K562 (cell line): Measurements from ENCODE around the gene TMA16. TPM values are rescaled to one million over a fixed set of nuclear protein-coding genes. Genes with fewer than 3 reads are reported as not detected.

ENCODE experiments used
- MEF2D ChIP-seq: conservative IDR thresholded peaks from 2 replicates; pipeline ENCODE4 v1.6.1; 2016; ENCODE audit warnings: low read depth, missing genetic modification characterization, missing compliant biosample characterization
- SAFB ChIP-seq: fragments of 200-400 bp; formaldehyde crosslinking; IDR thresholded peaks from 2 replicates; pipeline ENCODE4 v1.6.1; 2017; ENCODE audit warnings: low read depth, low read length, borderline replicate concordance
- SAFB2 ChIP-seq: fragments of 200-400 bp; formaldehyde crosslinking; IDR thresholded peaks from 2 replicates; pipeline ENCODE4 v1.6.1; 2018; ENCODE audit warnings: borderline replicate concordance, low read length, low read depth, moderate library complexity; ENCODE audit not compliant: severe bottlenecking
- ZFP1 ChIP-seq: fragments of 450-650 bp; formaldehyde crosslinking; IDR thresholded peaks from 2 replicates; pipeline ENCODE4 v1.4.0; 2020; ENCODE audit warnings: mild to moderate bottlenecking, mixed read lengths
- ZNF717 ChIP-seq: fragments of 250-450 bp; sonication (Bioruptor Pico); IDR thresholded peaks from 2 replicates; pipeline ENCODE4 v1.5.0; 2021
- ZNF830 ChIP-seq: fragments of 250-450 bp; sonication (Bioruptor Pico); IDR thresholded peaks from 2 replicates; pipeline ENCODE4 v1.5.0; 2021; ENCODE audit warnings: mild to moderate bottlenecking
- polyA plus RNA-seq, 8 experiments: library from polyadenylated mRNA; depleted of rRNA in 4 of 8; stranded (reverse) in 5 of 8; unstranded in 3 of 8; fragments of >200 nt; fragmentation: Nextera tagmentation in 2 of 8; fragmentation: Illumina TruSeq in 1 of 8; extraction: Ambion mirVana in 2 of 8; extraction: Trizol in 1 of 8; gene quantifications; 2 replicates each; pipeline versions ENCODE4 v1.2.1 to v1.2.3, GENCODE V29; 2011 to 2014; ENCODE audit warnings: inconsistent platforms in 1 of 8, missing spikeins in 1 of 8
- total RNA-seq, 7 experiments: library from RNA; depleted of rRNA in 6 of 7; stranded (reverse); fragments of >200 nt in 6 of 7; fragmentation: Illumina TruSeq in 2 of 7; extraction: Trizol in 2 of 7; gene quantifications; 2 replicates each; pipeline versions ENCODE4 v1.2.1 to v1.2.3, GENCODE V29; 2011 to 2021; ENCODE audit warnings: low replicate concordance in 1 of 7
- TF ChIP-seq, protein P1 (sequence below): sonication (generic); formaldehyde crosslinking; IDR thresholded peaks from 2 replicates; pipeline ENCODE4 v1.8.0; 2022; ENCODE audit warnings: mild to moderate bottlenecking, missing genetic modification reagents
- TF ChIP-seq, protein P2 (sequence below), 2 experiments: fragments of 450-650 bp in 1 of 2; IDR thresholded peaks; 2 replicates each; pipeline ENCODE4 v1.6.1; 2011 to 2017; ENCODE audit warnings: low read depth in 2 of 2, antibody characterized with exemption in 1 of 2, borderline replicate concordance in 1 of 2, low read length in 1 of 2, mild to moderate bottlenecking in 1 of 2, mixed read lengths in 1 of 2; ENCODE audit not compliant: control insufficient read depth in 1 of 2
- TF ChIP-seq, protein P3 (sequence below): sonication (generic); formaldehyde crosslinking; IDR thresholded peaks from 2 replicates; pipeline ENCODE4 v1.8.0; 2022; ENCODE audit warnings: mild to moderate bottlenecking, low read depth, missing genetic modification reagents

Gene TMA16
- total and polyA plus RNA-seq, 9 of the 15 experiments (the other 6 are each of a cell fraction or from before 2014, with no cell fraction given) = 27.7 to 74.8 (median 66.6) TPM

DNA sequence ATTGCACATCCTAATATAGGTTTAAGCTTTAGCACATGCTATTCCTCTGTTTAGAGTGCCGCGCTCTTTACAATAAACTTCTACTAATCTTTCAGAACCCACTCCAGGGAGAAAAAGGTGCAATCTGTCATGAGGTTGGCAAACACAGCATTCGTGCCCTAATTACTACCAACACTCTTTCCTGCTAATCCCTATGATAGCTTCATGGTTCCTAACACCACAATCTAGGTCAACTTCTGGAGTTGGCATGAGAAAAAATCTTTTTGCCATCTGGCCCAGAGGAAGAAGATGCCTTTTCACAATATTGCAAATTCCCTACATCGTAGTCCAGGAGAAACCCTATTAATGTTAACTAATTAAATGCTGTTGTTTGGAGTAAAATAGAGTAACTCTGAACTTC is 39.6 kb downstream of the TMA16 start (continued):
- TF ChIP-seq, protein P1, sequence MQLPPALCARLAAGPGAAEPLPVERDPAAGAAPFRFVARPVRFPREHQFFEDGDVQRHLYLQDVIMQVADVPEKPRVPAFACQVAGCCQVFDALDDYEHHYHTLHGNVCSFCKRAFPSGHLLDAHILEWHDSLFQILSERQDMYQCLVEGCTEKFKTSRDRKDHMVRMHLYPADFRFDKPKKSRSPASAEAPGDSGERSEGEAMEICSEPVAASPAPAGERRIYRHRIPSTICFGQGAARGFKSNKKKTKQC (CRISPR knock-in tag) = no peak
- TF ChIP-seq MEF2D (tag) (no peak), SAFB (no peak), ZNF717 (CRISPR knock-in tag) (no peak), ZFP1 (CRISPR knock-in tag) (no peak), ZNF830 (CRISPR knock-in tag) (no peak), SAFB2 (no peak)
- TF ChIP-seq, protein P2, sequence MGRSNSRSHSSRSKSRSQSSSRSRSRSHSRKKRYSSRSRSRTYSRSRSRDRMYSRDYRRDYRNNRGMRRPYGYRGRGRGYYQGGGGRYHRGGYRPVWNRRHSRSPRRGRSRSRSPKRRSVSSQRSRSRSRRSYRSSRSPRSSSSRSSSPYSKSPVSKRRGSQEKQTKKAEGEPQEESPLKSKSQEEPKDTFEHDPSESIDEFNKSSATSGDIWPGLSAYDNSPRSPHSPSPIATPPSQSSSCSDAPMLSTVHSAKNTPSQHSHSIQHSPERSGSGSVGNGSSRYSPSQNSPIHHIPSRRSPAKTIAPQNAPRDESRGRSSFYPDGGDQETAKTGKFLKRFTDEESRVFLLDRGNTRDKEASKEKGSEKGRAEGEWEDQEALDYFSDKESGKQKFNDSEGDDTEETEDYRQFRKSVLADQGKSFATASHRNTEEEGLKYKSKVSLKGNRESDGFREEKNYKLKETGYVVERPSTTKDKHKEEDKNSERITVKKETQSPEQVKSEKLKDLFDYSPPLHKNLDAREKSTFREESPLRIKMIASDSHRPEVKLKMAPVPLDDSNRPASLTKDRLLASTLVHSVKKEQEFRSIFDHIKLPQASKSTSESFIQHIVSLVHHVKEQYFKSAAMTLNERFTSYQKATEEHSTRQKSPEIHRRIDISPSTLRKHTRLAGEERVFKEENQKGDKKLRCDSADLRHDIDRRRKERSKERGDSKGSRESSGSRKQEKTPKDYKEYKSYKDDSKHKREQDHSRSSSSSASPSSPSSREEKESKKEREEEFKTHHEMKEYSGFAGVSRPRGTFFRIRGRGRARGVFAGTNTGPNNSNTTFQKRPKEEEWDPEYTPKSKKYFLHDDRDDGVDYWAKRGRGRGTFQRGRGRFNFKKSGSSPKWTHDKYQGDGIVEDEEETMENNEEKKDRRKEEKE (IDR thresholded peaks at IDR 0.05; ENCODE audit: borderline replicate concordance in 1 of 2, control insufficient read depth in 1 of 2, low read depth in 2 of 2, low read length in 1 of 2) = no peak
- TF ChIP-seq, protein P3, sequence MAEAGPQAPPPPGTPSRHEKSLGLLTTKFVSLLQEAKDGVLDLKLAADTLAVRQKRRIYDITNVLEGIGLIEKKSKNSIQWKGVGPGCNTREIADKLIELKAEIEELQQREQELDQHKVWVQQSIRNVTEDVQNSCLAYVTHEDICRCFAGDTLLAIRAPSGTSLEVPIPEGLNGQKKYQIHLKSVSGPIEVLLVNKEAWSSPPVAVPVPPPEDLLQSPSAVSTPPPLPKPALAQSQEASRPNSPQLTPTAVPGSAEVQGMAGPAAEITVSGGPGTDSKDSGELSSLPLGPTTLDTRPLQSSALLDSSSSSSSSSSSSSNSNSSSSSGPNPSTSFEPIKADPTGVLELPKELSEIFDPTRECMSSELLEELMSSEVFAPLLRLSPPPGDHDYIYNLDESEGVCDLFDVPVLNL (CRISPR knock-in tag) = no peak
- TF ChIP-seq, all 486 proteins: peak for 0
